ENCODE measurements around the gene SLC26A6. TPM values are rescaled to one million over a fixed set of nuclear protein-coding genes. Genes with fewer than 3 reads are reported as not detected.

Gene SLC26A6
- polyA plus RNA-seq, 1 donor, result 31.8 TPM

DNA sequence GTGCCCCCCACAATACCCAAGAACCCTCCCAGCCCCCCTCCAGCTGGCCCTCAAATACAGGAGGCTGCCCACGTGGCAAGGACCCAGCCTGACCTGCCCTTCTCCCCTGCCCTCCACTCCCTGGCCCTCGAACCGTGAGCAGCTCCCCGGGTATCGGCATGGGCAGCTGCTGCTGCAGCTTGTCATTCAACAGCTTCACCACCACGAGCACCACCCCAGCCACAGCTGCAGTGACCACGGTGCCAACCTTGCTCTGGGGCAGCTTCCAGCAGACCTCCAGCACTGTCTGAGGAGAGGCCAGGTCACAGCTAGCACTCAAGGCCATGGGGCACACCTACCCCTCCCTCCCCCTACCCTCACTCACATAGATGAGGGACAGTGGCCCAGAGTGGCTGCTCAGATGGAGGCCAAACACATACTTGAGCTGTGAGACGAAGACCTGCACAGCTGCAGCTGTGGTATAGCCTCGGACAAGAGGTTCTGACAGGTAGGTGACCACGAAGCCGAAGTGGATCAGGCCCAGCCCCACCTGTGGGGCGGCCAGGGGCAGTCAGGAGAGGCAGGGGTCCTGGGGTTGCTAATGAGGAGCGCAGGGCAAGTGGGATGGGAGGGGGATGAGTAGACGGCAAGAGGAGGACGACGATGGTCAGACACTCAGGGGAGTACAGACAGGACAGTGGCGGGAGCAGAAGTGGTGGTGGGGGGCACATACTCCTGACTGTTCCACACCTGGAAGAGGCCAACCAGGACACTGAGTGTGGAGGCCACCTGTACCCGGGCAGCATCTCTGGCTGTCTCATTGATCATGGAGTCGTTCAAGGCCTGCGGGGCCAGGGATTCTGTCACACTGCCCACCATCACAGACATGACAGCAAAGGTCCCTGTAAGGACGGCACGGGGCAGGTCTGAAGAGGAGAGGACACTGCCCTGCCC lies 3.5 kb downstream of the SLC26A6 start:
- DNase-seq, result no peak

DNA sequence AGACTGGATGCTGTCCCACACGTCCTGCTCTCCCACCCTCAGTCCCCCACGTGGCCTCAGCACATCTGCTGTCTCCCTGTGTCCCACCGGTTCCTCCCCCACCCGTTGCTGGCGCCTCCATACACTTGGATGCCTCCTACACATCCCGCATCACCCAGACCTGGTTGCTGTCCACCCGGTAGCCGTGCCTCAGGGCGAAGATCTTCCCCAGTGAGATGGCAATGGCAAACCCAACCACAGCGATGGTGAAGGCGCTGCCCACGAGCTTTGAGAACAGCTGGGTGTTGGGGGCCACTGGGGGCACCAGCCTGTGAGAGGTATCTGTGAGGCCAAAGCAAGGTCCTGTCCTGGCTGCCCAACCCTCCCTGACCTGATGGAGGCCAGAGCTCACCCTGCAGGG lies 4.4 kb downstream of the SLC26A6 start:
- DNase-seq, result no peak

DNA sequence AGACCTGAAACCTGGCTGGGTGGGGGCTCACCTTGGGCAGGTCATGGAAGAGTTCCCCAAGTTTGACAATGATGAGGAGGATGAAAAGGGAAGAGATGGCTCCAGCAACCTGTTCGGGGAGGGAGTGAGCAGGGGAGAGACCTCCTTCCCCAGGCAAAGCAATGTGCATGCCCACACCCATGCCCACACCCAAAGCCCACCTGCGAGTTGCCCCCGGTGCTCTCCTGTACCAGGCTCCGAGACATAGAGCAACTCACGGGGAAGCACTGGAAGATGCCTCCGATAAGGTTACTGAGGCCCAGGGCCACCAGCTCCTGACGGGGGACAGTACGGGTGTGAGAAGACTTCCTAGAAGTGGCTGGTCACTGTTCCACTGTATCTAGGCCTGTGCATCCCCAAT lies 4.9 kb downstream of the SLC26A6 start:
- no peak for DNase-seq

DNA sequence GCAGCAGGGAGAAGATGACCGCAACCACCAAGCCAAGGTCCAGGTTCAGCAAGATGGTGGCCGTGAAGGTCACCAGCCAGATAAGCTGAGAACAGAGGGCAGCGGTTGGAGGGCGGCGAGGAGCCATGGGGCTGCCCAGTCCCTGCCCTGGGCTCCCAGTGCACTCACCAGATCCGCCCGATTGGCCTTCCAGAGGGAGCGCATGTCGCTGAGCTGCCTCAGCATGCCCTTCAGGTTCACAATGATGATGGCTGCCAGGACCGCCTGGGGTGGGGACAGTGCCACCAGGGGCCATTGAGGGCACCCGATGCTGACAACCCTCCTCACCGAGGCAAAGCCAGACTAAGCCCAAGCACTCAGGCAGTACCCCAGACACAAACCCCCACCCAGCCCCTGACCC lies 5.4 kb downstream of the SLC26A6 start:
- DNase-seq, result no peak

DNA sequence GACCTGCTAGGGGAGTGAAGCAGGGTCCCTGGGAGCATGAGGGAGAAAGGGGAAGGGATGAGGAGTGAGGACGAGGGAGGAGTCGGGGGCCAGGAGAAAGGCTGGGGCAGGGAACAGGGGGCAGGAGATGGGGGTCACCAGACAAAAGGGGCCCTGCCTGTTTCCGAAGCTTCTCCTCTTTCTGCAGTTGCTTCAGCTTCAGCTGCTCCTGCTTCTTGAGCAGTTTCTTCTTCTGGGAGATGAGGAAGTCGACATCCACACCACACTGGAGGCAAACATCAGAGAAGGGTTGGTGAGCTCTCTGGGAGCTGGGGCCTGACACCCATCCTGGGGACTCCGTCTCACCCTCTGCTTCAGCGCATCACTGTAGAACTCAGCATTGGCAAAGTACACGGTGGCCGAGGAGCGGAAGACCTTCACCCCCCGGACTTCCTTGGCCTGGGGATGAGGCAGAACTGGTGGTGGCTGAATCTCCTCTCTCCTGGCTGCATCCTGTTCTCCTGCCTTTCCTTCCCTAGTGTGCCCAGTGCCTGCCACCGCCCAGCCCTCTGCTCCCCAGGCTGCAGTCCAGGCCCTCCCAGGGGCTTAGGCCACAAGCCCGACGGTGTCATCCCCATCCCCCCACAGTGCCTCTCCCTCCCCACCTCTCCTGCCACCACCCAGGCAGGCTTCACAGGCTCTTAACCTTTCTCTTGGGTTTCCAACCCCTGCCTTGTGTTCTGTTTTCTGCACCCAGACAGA lies 6.8 kb downstream of the SLC26A6 start:
- no peak for DNase-seq

DNA sequence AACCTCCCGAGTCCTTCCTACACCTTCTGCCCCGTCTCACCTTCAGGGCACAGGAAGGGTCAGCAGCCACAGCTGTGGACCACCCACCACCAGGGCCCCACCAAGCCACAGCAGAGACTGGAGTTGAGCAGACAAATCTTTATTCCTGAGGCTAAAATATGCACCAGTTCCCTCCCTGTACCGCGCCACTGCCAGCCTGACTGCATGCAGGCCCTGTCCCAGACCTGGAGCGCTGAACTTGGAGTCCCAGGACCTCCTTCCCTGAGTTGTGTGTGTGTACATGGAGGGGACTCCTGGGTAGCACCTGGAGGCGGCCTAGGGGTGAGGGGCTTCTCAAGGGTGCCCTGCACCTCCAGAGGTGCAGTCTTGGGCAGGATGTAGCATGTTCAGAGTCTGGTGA lies 9.7 kb downstream of the SLC26A6 start:
- DNase-seq, result no peak

DNA sequence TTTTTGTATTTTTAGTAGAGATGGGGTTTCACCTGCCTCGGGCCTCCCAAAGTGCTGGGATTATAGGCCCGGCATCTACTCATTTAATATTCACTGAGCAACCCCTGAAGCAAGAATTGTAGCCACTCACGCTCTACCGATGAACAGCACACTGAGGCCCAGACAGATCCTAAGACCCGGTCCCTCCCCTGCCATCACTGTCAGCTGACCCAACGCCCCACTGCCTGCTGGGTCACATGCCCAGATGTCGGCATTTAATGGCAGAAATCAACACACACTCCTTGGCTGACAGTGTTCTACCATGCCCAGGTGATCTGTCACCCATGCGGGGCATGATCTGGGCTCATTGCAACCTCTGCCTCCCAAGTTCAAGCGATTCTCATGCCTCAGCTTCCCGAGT lies 10.5 kb downstream of the SLC26A6 start:
- no peak for DNase-seq

DNA sequence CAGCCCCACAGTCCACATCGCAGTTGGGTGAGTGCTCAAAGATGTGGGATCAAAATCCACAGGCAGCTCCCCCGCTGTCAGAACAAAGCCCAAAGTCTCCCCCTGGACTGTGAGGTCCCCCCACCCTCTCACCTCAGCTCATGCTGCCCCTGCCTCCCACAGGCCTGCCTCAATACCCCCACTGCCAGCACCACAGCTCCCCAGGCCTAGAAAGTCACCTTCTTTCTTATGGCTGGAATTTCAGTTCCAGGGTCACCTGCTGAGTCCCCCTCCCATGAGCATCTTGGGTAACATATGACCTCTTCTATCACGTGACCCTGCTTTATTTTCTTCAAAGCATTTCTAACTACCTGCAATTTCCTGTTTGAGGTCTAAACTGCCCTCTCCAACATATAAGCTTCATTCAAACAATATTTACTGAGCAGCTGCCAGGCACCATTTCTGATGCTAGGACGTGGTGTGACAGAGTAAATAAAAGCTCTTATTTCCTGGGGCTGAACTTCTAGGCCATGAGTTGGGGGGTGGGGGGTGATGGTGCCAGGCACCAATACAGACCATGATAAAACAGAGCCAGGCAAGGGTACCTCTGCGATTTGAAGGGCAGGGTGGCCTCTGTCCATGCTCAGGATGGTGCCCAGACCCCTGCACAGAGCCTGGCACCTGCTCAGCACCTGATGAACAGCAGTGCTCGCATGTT lies 11.3 kb downstream of the SLC26A6 start:
- DNase-seq, result no peak

DNA sequence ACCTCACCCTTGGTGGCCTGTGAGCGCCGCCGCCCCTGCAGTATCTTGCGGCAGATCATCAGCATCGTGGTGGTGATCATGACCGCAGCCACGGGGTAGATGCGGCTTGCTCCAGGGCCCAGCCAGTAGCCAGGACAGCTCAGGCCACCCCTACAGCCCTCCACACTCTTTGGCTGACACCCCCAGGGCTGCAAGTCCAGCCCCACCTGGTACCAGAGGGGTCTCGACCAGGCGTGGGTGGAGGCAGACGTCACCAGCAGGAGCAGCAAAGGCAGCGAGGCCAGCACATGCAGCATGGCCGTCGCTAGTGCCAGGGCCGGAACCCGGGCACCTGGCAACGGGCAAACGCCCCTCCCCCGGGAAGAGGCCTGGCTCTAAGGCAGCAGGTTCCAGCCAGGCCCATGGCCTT lies 13.8 kb downstream of the SLC26A6 start, which contains the start of gene TMEM89:
TMEM89 (minus strand) TSS at position 309 of the 409 bp plus-strand sequence; CDS start at position 296, 13 bp downstream.
- DNase-seq, result no peak

DNA sequence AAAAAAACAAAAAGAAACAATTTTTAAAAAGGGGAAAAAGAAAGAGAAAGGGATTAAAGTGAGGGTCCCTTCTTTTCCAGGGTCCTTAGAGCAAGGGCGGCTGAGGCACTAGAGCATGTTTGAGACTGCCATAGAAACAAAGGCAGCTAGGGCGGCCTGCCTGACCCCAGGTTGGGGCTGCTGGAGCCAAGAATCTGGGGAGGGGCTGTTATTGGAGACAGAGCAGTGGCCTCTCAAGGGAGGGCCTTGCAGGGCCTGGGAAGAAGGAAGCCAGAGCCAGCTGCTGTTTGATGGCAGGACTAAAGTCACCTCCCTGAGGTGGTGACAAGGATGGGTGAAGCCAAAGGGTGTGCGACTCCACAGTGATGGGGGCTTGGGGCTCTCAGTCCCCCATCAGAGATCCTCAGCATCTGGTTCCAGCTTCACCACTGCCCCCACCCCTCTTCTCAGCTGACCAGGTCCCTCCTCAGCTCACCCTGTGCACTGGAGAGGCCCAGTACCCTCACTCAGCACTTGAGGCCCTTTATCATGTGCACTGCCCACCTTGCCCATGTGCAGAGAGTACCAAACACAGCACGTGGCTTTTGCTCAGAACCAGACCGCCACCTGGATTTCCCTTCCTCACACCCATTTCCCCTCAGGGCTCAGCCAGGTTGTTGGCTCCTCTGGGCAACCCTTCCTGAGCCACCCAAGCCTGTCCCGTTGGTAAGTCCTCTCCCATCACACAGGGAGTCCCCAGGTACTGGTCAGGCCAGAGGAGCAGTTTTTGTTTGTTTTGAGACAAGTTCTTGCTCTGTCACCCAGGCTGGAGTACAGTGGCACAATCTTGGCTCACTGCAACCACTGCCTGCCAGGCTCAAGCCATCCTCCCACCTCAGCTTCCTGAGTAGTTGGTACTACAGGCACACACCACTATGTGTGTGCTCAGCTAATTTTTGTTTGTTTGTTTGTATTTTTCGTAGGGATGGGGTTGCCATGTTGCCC lies 15.4 kb downstream of the SLC26A6 start:
- no peak for DNase-seq

DNA sequence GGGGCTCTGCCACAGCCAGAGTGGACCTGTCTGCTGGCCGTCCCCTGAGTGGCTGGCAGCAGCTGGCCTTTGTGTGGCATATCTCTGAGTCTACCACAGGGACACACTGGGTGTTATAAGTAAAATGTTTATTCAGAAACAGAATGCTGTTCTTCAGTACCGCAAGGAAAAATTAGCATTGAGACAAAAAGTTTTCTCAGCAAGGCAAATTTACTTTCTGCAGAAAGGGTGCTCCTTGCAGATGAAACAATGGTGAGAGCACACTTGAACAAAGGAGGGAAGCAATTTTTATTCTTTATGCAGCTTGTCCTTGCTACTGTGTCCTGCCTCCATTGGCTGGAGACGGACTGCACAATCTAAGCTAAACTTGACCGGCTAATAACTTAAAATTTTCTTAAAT lies 17.7 kb downstream of the SLC26A6 start:
- no peak for DNase-seq

DNA sequence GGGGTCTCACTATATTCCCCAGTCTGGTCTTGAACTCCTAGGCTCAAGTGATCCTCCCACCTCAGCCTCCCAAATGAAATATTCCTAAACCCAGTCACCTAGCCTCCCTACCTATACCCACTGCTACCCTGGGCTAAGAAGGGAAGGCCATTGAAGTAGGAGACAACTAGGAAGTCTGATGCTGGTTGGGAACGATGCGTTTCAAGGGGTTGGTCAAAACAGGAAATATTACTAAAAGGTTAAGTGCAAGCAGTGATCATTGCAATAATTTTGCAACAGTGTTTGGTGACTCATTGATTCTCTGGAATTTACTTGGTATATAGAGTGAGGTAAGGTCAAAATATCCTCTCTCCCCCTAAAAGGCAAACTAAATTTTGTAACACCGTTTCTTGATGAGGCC lies 21.2 kb downstream of the SLC26A6 start:
- no peak for DNase-seq

DNA sequence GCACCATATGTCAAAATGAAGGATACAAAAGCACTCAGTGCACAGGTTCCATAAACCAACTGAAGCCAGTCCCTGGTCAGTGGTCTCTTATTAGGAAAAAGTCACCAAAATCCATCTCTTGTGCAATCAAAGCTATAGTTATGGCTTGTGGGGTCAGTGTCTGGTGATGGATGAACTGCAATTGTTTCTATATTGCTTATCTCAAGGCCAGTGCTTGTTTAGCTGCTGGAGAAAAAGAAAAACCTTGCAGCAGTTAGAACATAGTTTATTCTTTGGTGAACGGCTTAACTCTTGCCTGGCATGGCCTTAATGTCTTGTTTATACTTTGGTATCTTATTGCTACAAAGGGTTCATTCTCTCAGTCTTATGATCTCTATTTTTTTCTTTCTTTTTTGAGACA lies 23.0 kb downstream of the SLC26A6 start:
- DNase-seq, result no peak

DNA sequence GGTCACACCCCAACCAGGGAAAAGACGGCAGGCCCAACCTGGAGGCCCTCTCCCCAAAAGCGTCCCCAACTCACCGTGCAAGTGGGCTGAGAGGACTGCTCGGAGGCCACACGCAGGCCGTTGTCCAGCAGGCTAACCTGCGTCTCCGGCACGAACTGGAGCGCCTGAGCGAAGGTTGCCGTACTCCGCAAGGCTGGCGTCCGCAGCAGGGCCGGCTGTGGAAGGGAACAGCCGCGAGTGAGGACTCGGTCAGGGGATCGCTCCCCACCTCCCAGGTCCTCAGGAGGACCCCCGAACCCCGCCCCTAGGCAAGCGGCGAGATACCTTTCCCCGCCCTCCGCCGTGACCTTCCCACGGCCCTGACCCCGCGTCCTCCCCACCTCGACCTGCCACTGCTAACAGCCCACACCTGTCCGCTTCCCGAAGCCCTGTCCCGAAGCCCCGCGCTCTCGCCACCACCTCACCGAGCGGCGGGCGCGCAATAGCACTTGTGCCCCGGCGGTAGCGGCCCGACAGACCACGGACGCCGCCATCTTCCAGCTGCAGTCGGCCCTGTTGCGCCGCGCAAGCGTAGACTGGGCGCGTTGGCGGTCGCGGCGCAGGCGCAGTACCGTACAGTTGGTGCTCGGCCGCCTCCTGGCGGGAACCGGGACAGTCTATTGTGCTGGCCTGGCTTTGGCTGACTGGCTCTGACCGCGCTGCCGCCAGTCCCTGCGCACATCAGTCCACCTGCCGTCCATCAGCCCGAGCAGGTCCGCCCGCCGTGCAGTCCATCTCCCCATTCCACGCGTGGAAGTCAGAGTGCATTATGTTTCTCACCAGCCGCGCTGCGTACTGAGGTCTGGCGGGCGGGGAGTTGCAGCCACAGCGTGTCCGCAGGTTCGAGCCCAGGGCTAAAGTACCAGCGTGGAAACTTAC lies 25.9 kb downstream of the SLC26A6 start, which contains the start of gene UQCRC1:
UQCRC1 (minus strand) TSS at position 559 of the 918 bp plus-strand sequence; CDS start at position 533, 26 bp downstream.
- peak; percentile 90 for DNase-seq

DNA sequence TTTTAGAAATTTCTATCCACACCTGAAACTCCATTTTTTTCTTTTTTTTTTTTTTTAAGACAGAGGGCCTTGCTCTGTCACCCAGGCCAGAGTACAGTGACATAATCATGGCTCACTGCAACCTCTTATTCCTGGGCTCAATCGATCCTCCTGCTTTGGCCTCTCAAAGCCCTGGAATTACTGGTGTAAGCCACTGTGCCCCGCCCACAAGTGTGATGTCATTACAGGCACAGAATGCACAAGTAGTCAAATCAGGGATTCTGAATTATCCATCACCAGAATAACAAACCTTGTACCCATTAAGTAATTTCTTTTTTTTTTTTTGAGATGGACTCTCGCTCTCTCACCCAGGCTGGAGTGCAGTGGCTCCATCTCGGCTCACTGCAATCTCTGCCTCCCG lies 27.7 kb downstream of the SLC26A6 start:
- no peak for DNase-seq

DNA sequence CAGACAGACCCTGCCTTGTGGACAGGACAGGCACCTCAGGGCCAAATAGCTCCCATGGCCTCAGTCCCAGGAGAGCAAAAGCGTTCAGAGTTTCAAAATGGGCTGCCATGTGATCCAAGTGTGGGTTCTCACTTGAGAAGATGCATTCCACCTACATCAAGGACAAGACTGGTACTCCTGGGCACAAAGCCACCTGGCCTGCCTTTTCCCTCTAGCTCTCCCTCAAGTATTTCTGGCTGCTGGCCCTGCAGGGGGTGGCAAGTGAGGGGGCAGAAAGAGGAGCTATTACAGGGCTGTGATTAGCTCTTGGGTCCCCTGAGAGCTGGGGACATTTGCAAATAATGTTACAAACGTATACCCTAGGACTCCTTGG lies 33.7 kb downstream of the SLC26A6 start:
- DNase-seq, result no peak

DNA sequence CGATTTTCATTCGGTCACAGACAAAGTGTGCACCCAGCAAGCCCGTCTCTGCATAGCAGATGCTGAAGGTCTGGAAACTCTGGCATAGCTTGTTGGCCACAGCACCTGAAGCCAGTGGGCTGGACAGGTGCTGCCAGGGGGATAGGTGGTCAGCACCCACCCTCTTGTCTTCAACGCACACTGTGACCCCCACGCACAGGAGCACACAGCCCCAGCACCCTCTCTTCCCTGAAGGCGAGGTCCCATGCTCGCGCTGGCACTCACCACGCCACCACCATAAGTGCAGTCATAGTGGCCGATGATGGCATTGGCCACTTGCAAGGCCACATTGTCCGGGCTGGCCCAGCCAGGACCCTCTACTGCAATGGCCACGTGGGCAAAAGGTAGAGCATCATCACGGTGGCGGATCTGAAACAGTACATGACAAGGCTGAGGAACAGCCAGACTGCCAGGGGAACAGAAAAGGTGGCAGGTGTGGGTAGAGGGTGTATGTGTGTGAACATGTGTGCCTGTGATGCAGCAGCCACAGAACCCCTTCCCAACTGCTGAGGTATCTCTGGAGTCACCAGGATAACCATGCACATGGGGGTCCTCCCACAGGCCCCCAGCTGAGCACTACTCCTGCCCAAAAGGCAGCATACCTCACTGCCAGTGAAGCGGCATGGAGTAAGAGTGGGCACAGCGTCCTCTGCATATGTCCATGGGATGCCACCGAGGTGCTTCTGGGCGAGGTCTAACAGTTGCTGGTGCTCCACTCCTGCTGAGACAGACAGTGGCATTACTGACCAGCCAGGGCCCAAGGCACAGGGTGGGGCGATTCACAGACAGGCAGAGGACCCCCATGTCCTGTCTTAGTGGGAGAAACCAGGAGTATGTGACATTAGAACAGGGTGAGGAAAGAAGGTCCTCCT lies 34.3 kb downstream of the SLC26A6 start:
- no peak for DNase-seq

DNA sequence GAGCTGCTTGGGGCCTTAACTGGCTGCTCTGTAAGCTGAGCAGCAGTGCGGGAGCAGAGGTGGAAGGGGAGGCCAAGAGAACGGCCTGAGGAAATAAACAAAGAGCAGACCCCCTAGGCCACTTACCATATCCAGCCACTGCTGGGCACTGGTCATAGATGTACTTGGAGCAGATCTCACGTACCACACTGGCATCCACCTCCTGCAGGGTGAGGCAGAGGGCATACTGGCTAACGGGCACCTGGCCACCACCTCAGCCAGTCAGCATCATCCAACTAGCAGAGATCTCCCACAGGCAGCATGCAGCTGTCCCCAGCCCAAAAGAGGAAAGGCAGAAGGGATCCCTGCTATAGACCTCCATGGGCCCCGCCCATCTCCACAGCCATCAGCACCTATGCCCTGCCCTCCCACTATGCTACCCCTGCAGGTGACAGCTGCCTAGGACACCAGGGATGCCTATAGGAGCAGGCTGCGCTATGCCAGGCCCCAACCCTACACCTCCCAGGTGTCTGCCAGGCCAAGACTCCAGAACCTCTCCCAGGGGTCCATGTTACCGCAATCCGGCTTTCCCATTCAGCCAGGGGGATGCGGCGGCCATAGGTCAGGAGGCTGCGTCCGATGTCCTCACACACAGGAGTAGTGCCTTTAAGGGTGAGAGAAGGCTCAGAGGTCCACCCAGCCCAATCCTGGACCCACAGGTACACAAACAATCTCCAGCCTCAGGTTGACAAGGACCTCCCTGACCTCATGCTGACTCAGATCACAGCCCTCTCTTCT lies 35.6 kb downstream of the SLC26A6 start:
- no peak for DNase-seq
